ENCODE data around the gene ANXA11.

Gene ANXA11

GRCh38 chr10:80133206-80133605 is 72.1 kb downstream of the ANXA11 start:
- Histone ChIP-seq H3K9me3 (ENCODE audit: control insufficient read depth, low read depth, low read length) (no peaks in the 10 kb centered on the region), H3K4me3 (ENCODE audit: low read length) (peak overlapping the region; percentile 68), H3K36me3 (ENCODE audit: control insufficient read depth, low read depth, low read length) (no peaks in the 10 kb centered on the region), H3K27ac (ENCODE audit: low read length) (no peak overlapping the region), H3K9ac (ENCODE audit: low read length) (no peak overlapping the region), H3K27me3 (ENCODE audit: control insufficient read depth, insufficient read depth, low read length) (peaks cover 32% of the 10 kb centered on the region), H3K4me1 (ENCODE audit: control insufficient read depth, low read depth, low read length) (peaks cover 10% of the 10 kb centered on the region)

- Histone ChIP-seq H3K4me1 (ENCODE audit: control insufficient read depth, low read depth, low read length) (peaks cover 10% of the 10 kb centered on the region), H3K9me3 (ENCODE audit: control insufficient read depth, low read depth, low read length) (no peaks in the 10 kb centered on the region), H3K27me3 (ENCODE audit: control insufficient read depth, insufficient read depth, low read length) (peaks cover 32% of the 10 kb centered on the region), H3K9ac (ENCODE audit: low read length) (peak within 1 kb of the TSS; percentile 56), H3K27ac (ENCODE audit: low read length) (no peak within 1 kb of the TSS), H3K4me3 (ENCODE audit: low read length) (peak within 1 kb of the TSS; percentile 68), H3K36me3 (ENCODE audit: control insufficient read depth, low read depth, low read length) (no peaks in the 10 kb centered on the region)
Measured at GRCh38 chr10:80132299-80133139, 72.8 kb downstream of the ANXA11 start, which contains the start of gene PLAC9. Gene PLAC9 (plus strand): TSS chr10:80132730. CDS start chr10:80132763, 33 bp downstream.

- no peaks in the 10 kb centered on the region for H3K9me3 ChIP-seq (ENCODE audit: control insufficient read depth, low read depth, low read length)
- no peak overlapping the region for H3K9ac ChIP-seq (ENCODE audit: low read length)
- peak overlapping the region; percentile 68 for H3K4me3 ChIP-seq (ENCODE audit: low read length)
- H3K4me1 ChIP-seq (ENCODE audit: control insufficient read depth, low read depth, low read length), result peaks cover 10% of the 10 kb centered on the region
- H3K36me3 ChIP-seq (ENCODE audit: control insufficient read depth, low read depth, low read length), result no peaks in the 10 kb centered on the region
- peaks cover 32% of the 10 kb centered on the region for H3K27me3 ChIP-seq (ENCODE audit: control insufficient read depth, insufficient read depth, low read length)
- no peak overlapping the region for H3K27ac ChIP-seq (ENCODE audit: low read length)
Measured at GRCh38 chr10:80131499-80131901, 73.8 kb downstream of the ANXA11 start.

DNA sequence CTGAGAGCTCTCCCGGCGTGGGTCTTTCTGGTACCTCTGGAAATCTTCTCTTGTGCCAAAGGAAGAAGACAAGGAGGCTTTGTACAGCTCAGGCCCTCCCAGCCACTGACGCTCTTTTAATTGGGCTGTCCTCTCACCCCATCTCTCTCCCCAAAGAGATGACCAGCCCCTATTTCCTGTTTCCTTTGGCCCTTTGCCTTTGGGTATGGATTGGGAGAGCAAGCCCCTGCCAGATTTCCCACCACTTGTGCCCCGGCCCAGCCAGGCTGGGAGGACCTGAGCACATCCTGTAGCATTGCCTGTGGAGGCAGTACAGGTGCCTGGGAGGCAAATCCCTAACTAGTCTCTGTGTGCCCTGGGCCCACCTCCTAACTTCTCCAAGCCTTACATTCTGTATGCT is 78.5 kb downstream of the ANXA11 start:
- Histone ChIP-seq H3K4me3 (ENCODE audit: low read length) (no peak overlapping the region), H3K4me1 (ENCODE audit: control insufficient read depth, low read depth, low read length) (peaks cover 7% of the 10 kb centered on the region), H3K9ac (ENCODE audit: low read length) (no peak overlapping the region), H3K9me3 (ENCODE audit: control insufficient read depth, low read depth, low read length) (no peaks in the 10 kb centered on the region), H3K36me3 (ENCODE audit: control insufficient read depth, low read depth, low read length) (no peaks in the 10 kb centered on the region), H3K27ac (ENCODE audit: low read length) (no peak overlapping the region), H3K27me3 (ENCODE audit: control insufficient read depth, insufficient read depth, low read length) (peaks cover 9% of the 10 kb centered on the region)

DNA sequence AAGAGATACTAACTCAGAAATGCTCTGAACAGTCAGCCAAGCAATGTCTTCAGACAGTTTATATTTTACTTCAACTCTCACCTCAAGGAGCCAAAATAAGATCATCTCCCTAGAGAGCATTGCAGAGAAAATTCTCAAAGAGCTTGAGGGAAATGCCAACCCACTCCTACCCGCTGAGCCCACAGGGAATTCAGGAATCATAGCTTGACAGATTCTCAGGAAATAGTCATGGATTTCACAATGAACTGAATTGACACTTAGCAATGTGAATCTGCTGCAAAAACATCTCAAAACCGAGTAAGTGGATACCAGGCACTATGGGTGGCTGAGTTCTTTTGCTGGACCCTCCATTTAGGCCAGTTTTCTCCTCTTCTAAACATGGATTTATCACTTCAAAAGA is 82.6 kb downstream of the ANXA11 start:
- no peak overlapping the region for H3K4me3 ChIP-seq (ENCODE audit: low read length)
- H3K36me3 ChIP-seq (ENCODE audit: control insufficient read depth, low read depth, low read length), result no peaks in the 10 kb centered on the region
- no peak overlapping the region for H3K27ac ChIP-seq (ENCODE audit: low read length)
- no peaks in the 10 kb centered on the region for H3K4me1 ChIP-seq (ENCODE audit: control insufficient read depth, low read depth, low read length)
- no peak overlapping the region for H3K9ac ChIP-seq (ENCODE audit: low read length)
- no peaks in the 10 kb centered on the region for H3K27me3 ChIP-seq (ENCODE audit: control insufficient read depth, insufficient read depth, low read length)
- H3K9me3 ChIP-seq (ENCODE audit: control insufficient read depth, low read depth, low read length), result no peaks in the 10 kb centered on the region

GRCh38 chr10:80122110-80122710 is 83.1 kb downstream of the ANXA11 start:
- no peaks in the 10 kb centered on the region for H3K4me1 ChIP-seq (ENCODE audit: control insufficient read depth, low read depth, low read length)
- H3K36me3 ChIP-seq (ENCODE audit: control insufficient read depth, low read depth, low read length), result no peaks in the 10 kb centered on the region
- no peak overlapping the region for H3K27ac ChIP-seq (ENCODE audit: low read length)

DNA sequence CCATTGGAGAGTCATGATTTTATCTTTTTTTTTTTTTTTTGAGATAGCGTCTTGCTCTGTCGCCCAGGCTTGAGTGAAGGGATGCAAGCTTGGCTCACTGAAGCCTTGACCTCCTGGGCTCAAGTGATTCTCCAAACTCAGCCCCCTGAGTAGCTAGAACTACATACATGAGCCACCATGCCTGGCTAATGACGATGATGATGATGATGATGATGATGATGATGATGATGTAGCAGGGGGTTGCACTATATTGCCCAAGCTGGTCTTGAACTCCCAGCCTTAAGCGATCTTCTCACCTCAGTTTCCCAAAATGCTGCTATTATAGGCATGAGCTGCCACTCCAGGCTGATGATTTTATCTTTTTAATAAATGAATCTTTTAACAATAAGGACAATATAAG is 86.7 kb downstream of the ANXA11 start:
- Histone ChIP-seq H3K9ac (ENCODE audit: low read length) (no peak overlapping the region), H3K27ac (ENCODE audit: low read length) (no peak overlapping the region), H3K27me3 (ENCODE audit: control insufficient read depth, insufficient read depth, low read length) (no peaks in the 10 kb centered on the region), H3K9me3 (ENCODE audit: control insufficient read depth, low read depth, low read length) (no peaks in the 10 kb centered on the region), H3K36me3 (ENCODE audit: control insufficient read depth, low read depth, low read length) (no peaks in the 10 kb centered on the region), H3K4me1 (ENCODE audit: control insufficient read depth, low read depth, low read length) (no peaks in the 10 kb centered on the region), H3K4me3 (ENCODE audit: low read length) (no peak overlapping the region)

More at GRCh38 chr10:80122110-80122710, 83.1 kb downstream of the ANXA11 start:
- H3K4me3 ChIP-seq (ENCODE audit: low read length), result no peak overlapping the region
- H3K9me3 ChIP-seq (ENCODE audit: control insufficient read depth, low read depth, low read length), result no peaks in the 10 kb centered on the region
- no peak overlapping the region for H3K9ac ChIP-seq (ENCODE audit: low read length)
- no peaks in the 10 kb centered on the region for H3K27me3 ChIP-seq (ENCODE audit: control insufficient read depth, insufficient read depth, low read length)

- Histone ChIP-seq H3K27me3 (ENCODE audit: control insufficient read depth, insufficient read depth, low read length) (no peaks in the 10 kb centered on the region), H3K9me3 (ENCODE audit: control insufficient read depth, low read depth, low read length) (peaks cover 13% of the 10 kb centered on the region), H3K27ac (ENCODE audit: low read length) (no peak overlapping the region), H3K4me1 (ENCODE audit: control insufficient read depth, low read depth, low read length) (peaks cover 8% of the 10 kb centered on the region), H3K4me3 (ENCODE audit: low read length) (no peak overlapping the region), H3K36me3 (ENCODE audit: control insufficient read depth, low read depth, low read length) (no peaks in the 10 kb centered on the region), H3K9ac (ENCODE audit: low read length) (no peak overlapping the region)
Measured at GRCh38 chr10:80110986-80111385, 94.4 kb downstream of the ANXA11 start.

GRCh38 chr10:80108576-80109239 is 96.6 kb downstream of the ANXA11 start:
- Histone ChIP-seq H3K27me3 (ENCODE audit: control insufficient read depth, insufficient read depth, low read length) (no peaks in the 10 kb centered on the region), H3K9me3 (ENCODE audit: control insufficient read depth, low read depth, low read length) (peaks cover 13% of the 10 kb centered on the region), H3K36me3 (ENCODE audit: control insufficient read depth, low read depth, low read length) (no peaks in the 10 kb centered on the region), H3K9ac (ENCODE audit: low read length) (no peak overlapping the region), H3K4me1 (ENCODE audit: control insufficient read depth, low read depth, low read length) (peaks cover 18% of the 10 kb centered on the region), H3K4me3 (ENCODE audit: low read length) (no peak overlapping the region), H3K27ac (ENCODE audit: low read length) (no peak overlapping the region)

GRCh38 chr10:80104066-80104926 is 101.0 kb downstream of the ANXA11 start:
- Histone ChIP-seq H3K9me3 (ENCODE audit: control insufficient read depth, low read depth, low read length) (peaks cover 9% of the 10 kb centered on the region), H3K9ac (ENCODE audit: low read length) (no peak overlapping the region), H3K36me3 (ENCODE audit: control insufficient read depth, low read depth, low read length) (no peaks in the 10 kb centered on the region), H3K4me3 (ENCODE audit: low read length) (no peak overlapping the region), H3K27me3 (ENCODE audit: control insufficient read depth, insufficient read depth, low read length) (no peaks in the 10 kb centered on the region), H3K27ac (ENCODE audit: low read length) (no peak overlapping the region), H3K4me1 (ENCODE audit: control insufficient read depth, low read depth, low read length) (peaks cover 23% of the 10 kb centered on the region)
